CD4-positive, alpha-beta T cell (primary cell): ENCODE data around the gene SARS2. TPM values are rescaled to one million over a fixed set of nuclear protein-coding genes. Genes with fewer than 3 reads are reported as not detected.
A peak's percentile ranks its signal among the peaks of the same experiment; 100 is the strongest.
"Not testable (repeated sequence)": the region's sequence is repeated elsewhere in the genome, so short reads cannot be mapped to it uniquely, and the experiment has no call there.

ENCODE experiments used
- ATAC-seq: fragments of 200-7000 bp; cut with Tn5 transposase; one replicate; pipeline ENCODE4 v1.10.0; 2022; ENCODE audit warnings: mild to moderate bottlenecking; ENCODE audit not compliant: poor library complexity
- CTCF ChIA-PET: fragments of 350-600 bp; sonication (Branson Sonifier 250); formaldehyde crosslinking; loops from one replicate; lab custom pipeline; 2021; ENCODE audit warnings: antibody characterized with exemption, inconsistent platforms; lab: Charles Lee
- POLR2A ChIA-PET: fragments of 350-600 bp; sonication (Branson Sonifier 250); formaldehyde crosslinking; loops from one replicate; lab custom pipeline; 2021; ENCODE audit warnings: antibody characterized with exemption, inconsistent platforms; lab: Charles Lee
- DNase-seq, 14 experiments: peaks; one replicate each; pipeline ENCODE4 v3.0.0-alpha.2; 2013 to 2020; ENCODE audit warnings: mixed read lengths in 2 of 14
- H3K27ac ChIP-seq, 2 donors: one replicate each; pipeline versions ENCODE4 v1.5.1 to v1.7.0; 2013; ENCODE audit warnings: low read length in 2 of 2, low read depth in 1 of 2, mild to moderate bottlenecking in 1 of 2
- H3K27me3 ChIP-seq, 2 experiments: 1 replicate in 1 of 2; 2 replicates in 1 of 2; pipeline versions ENCODE4 v1.6.1 to v1.7.0; 2013; ENCODE audit warnings: low read length in 2 of 2, control low read depth in 1 of 2, mild to moderate bottlenecking in 1 of 2, moderate library complexity in 1 of 2; ENCODE audit not compliant: insufficient read depth in 2 of 2, control insufficient read depth in 1 of 2
- H3K36me3 ChIP-seq: one replicate; pipeline ENCODE4 v1.6.1; 2013; ENCODE audit warnings: low read length, control low read depth; ENCODE audit not compliant: insufficient read depth
- H3K4me1 ChIP-seq: one replicate; pipeline ENCODE4 v1.6.1; 2013; ENCODE audit warnings: low read length, control low read depth; ENCODE audit not compliant: insufficient read depth
- H3K4me3 ChIP-seq: one replicate; pipeline ENCODE4 v1.5.1; 2013; ENCODE audit warnings: mild to moderate bottlenecking, low read length, moderate library complexity
- H3K9me3 ChIP-seq, 2 experiments: 1 replicate in 1 of 2; 2 replicates in 1 of 2; pipeline versions ENCODE4 v1.6.1 to v1.7.0; 2013; ENCODE audit warnings: low read length in 2 of 2, mild to moderate bottlenecking in 2 of 2, control low read depth in 1 of 2, moderate library complexity in 1 of 2; ENCODE audit not compliant: control insufficient read depth in 1 of 2, insufficient read depth in 1 of 2
- H3K27ac Mint-ChIP-seq: one replicate; pipeline ENCODE4 v1.8.0; 2020; ENCODE audit warnings: mixed read lengths
- H3K27me3 Mint-ChIP-seq: one replicate; pipeline ENCODE4 v1.8.0; 2021; ENCODE audit warnings: mixed read lengths
- H3K36me3 Mint-ChIP-seq: one replicate; pipeline ENCODE4 v1.8.0; 2021; ENCODE audit warnings: low read depth, mixed read lengths
- H3K4me1 Mint-ChIP-seq: one replicate; pipeline ENCODE4 v1.8.0; 2021; ENCODE audit warnings: low read depth, mixed read lengths
- H3K4me3 Mint-ChIP-seq: one replicate; pipeline ENCODE4 v1.8.0; 2020; ENCODE audit warnings: mild to moderate bottlenecking, mixed read lengths
- H3K9me3 Mint-ChIP-seq: one replicate; pipeline ENCODE4 v1.8.0; 2020; ENCODE audit warnings: mixed read lengths
- intact Hi-C, 2 experiments: fragments of 100-400 bp; cut with DNase I in 1 of 2; cut with micrococcal nuclease in 1 of 2; formaldehyde crosslinking; loops; one replicate each; pipeline versions ENCODE4 v1.15.1 to v1.9.0; 2023 to 2025; cut with DNase I, micrococcal nuclease
- total RNA-seq, 174 experiments: library from RNA in 2 of 174; stranded (reverse) in 2 of 174; gene quantifications; one replicate each; pipeline ENCODE4 v1.2.3 and lab custom pipeline; 2021 to 2026
- TF ChIP-seq, protein P1 (sequence below): fragments of 200-600 bp; IDR thresholded peaks from one replicate; pipeline ENCODE4 v1.8.0; 2022; ENCODE audit warnings: antibody characterized with exemption, mild to moderate bottlenecking

SARS2 gene
- total RNA-seq, 2 experiments from 2014 or later: 18.7 to 22.8 TPM

DNA sequence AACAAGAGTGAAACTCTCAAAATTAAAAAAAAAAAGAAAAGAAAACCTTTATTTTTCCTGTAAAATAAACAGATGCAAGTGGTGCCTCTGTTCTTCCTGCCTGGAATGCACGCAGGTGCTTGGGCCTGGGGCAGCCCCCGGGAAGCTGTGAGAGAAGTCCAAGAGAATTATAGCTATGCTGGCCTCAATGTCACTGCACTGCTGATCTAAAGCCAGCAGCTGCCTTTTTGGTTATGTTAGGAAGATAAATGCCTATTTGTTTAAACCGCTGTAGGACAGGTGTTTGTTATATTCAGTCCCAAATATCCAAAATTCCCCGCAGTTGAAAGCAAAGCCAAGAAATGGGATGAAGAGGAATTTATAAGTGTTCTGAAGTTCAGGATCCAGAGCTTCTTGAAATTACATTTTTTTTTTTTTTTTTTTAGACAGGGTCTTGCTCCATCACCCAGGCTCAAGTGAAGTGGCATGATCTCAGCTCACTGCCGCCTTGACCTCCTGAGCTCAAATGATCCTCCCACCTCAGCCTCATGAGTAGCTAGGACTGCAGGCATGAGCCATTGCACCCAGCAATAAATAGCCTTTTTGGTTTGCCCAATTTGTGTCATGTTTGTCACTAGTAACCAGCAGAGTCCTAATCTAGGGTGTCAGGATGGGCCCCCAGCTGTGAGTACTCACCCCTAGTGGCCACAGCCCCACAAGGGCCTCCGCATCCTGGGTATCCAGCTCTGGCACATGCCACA, 54.7 kb downstream of the SARS2 start:
- H3K27ac ChIP-seq: no peak overlapping the region
- Mint-ChIP-seq H3K4me1 (peaks cover 50% of the 10 kb centered on the region), H3K27me3 (no peaks in the 10 kb centered on the region), H3K36me3 (peaks cover 57% of the 10 kb centered on the region), H3K4me3 (peak overlapping the region; percentile 45), H3K9me3 (no peaks in the 10 kb centered on the region), H3K27ac (peak overlapping the region; percentile 97)
- H3K9me3 ChIP-seq: no peaks in the 10 kb centered on the region
- intact Hi-C loops: loop anchor here (5.0 kb wide), 2 partner anchors 34 to 144 kb away; no protein-coding TSS in a partner anchor
- no peak overlapping the region for H3K4me3 ChIP-seq
- TF ChIP-seq, protein P1, sequence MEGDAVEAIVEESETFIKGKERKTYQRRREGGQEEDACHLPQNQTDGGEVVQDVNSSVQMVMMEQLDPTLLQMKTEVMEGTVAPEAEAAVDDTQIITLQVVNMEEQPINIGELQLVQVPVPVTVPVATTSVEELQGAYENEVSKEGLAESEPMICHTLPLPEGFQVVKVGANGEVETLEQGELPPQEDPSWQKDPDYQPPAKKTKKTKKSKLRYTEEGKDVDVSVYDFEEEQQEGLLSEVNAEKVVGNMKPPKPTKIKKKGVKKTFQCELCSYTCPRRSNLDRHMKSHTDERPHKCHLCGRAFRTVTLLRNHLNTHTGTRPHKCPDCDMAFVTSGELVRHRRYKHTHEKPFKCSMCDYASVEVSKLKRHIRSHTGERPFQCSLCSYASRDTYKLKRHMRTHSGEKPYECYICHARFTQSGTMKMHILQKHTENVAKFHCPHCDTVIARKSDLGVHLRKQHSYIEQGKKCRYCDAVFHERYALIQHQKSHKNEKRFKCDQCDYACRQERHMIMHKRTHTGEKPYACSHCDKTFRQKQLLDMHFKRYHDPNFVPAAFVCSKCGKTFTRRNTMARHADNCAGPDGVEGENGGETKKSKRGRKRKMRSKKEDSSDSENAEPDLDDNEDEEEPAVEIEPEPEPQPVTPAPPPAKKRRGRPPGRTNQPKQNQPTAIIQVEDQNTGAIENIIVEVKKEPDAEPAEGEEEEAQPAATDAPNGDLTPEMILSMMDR: no peak
- H3K4me1 ChIP-seq: peaks cover 52% of the 10 kb centered on the region
- H3K36me3 ChIP-seq: peaks cover 30% of the 10 kb centered on the region
- no peak for ATAC-seq
- peak in 1 of 14 experiments; percentile 2 for DNase-seq
- ChIA-PET POLR2A (interaction anchor here (0.9 to 2.5 kb wide), 3 partner anchors 9 to 44 kb away, joined by 3 to 7 read pairs (median 5); partner anchors contain the start of genes ECH1 and HNRNPL), CTCF (interaction anchor here (1.1 kb wide), 1 partner anchor 241 kb away, joined by 3 read pairs; no protein-coding TSS in a partner anchor)
- no peaks in the 10 kb centered on the region for H3K27me3 ChIP-seq

GRCh38 chr19:38873400-38873799, 57.2 kb downstream of the SARS2 start:
- H3K27me3 Mint-ChIP-seq, ATAC-seq, DNase-seq, H3K9me3 Mint-ChIP-seq, H3K9me3 ChIP-seq, H3K4me3 ChIP-seq, H3K27me3 ChIP-seq, POLR2A ChIA-PET, H3K4me3 Mint-ChIP-seq, H3K27ac ChIP-seq: not testable (repeated sequence)
- intact Hi-C loops: loop anchor here in 1 of 2 experiments (5.0 kb wide), 2 partner anchors 106 to 326 kb away; no protein-coding TSS in a partner anchor
- Mint-ChIP-seq H3K36me3 (peaks cover 58% of the 10 kb centered on the region), H3K4me1 (peaks cover 67% of the 10 kb centered on the region), H3K27ac (peak overlapping the region; percentile 15)
- CTCF ChIA-PET: interaction anchor here (0.7 to 1.1 kb wide), 2 partner anchors 104 kb away, joined by 3 to 4 read pairs; no protein-coding TSS in a partner anchor
- Histone ChIP-seq H3K4me1 (peaks cover 50% of the 10 kb centered on the region), H3K36me3 (peaks cover 33% of the 10 kb centered on the region)

DNA sequence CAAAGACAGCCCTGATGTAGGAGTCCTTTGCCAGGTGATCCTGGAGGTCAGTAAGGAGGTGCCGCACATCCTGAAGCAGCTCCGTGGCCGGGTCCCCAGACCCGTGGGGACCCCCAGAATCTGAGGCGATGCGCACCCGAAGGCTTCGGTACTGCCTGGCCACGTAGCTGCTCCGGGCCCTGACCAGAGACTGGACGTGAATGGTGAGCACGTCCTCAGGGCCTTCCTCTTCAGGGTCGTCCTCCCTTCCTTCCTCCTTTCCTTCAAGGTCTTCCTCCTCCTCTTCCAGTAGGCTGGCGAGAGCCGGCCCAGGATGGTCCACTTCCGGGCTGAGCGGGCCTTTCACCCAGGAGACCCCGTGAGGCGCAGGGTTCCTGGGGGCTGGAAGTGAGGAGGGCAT, 60.0 kb downstream of the SARS2 start:
- H3K4me1 Mint-ChIP-seq: peaks cover 60% of the 10 kb centered on the region
- Histone ChIP-seq H3K27ac (peak overlapping the region; percentile 40 to 72), H3K4me1 (peaks cover 46% of the 10 kb centered on the region), H3K27me3 (no peaks in the 10 kb centered on the region), H3K4me3 (peak overlapping the region; percentile 55), H3K9me3 (no peaks in the 10 kb centered on the region), H3K36me3 (peaks cover 38% of the 10 kb centered on the region)
- H3K27ac Mint-ChIP-seq: peak overlapping the region; percentile 86
- intact Hi-C loops: loop anchor here in 1 of 2 experiments (2.0 to 5.0 kb wide), 3 partner anchors 40 to 323 kb away; partner anchors contain the start of gene ECH1
- no peaks in the 10 kb centered on the region for H3K9me3 Mint-ChIP-seq
- no peak for ATAC-seq
- CTCF ChIA-PET: interaction anchor here (0.9 to 4.0 kb wide), 13 partner anchors 8 to 136 kb away, joined by 3 to 17 read pairs (median 7); partner anchors contain the start of genes ECH1, MRPS12, NFKBIB and RINL
- POLR2A ChIA-PET: interaction anchor here (1.7 to 10.7 kb wide), 6 partner anchors 8 to 101 kb away, joined by 6 to 170 read pairs (median 13); partner anchors contain the start of genes ECH1, HNRNPL and RINL
- H3K36me3 Mint-ChIP-seq: peaks cover 38% of the 10 kb centered on the region
- DNase-seq: no peak
- H3K27me3 Mint-ChIP-seq: no peaks in the 10 kb centered on the region
- TF ChIP-seq, protein P1: no peak
- H3K4me3 Mint-ChIP-seq: peak overlapping the region; percentile 86
